Endothelial cell of umbilical vein (primary cell): ENCODE data around the gene L3MBTL3. TPM values are rescaled to one million over a fixed set of nuclear protein-coding genes. Genes with fewer than 3 reads are reported as not detected.

Source experiments
- BruUV-seq: library from RNA; stranded (reverse); fragments of 400-500 nt; replicated peaks from 2 replicates; lab custom pipeline; 2021; lab: Mats Ljungman, UMichigan
- CTCF ChIA-PET: fragments of 300-600, 350-600 bp; sonication (Branson Sonifier 250); formaldehyde crosslinking; loops from one replicate; lab custom pipeline; 2021; ENCODE audit warnings: antibody characterized with exemption, inconsistent platforms; lab: Charles Lee
- POLR2A ChIA-PET: fragments of 300-600, 350-600 bp; sonication (Branson Sonifier 250); formaldehyde crosslinking; loops from one replicate; lab custom pipeline; 2021; ENCODE audit warnings: antibody characterized with exemption, inconsistent platforms; lab: Charles Lee
- DNase-seq: peaks from one replicate; pipeline ENCODE4 v3.0.0-alpha.2; 2011; ENCODE audit warnings: low read depth, low spot score
- FAIRE-seq: peaks from 2 replicates; lab custom pipeline; 2011; peaks lifted over from hg19 to GRCh38; lab: Jason Lieb, UNC
- H2AFZ ChIP-seq: 2 replicates; pipeline ENCODE4 v1.6.0; 2012; ENCODE audit warnings: low read depth, low read length, control low read depth, inconsistent platforms
- H3K27ac ChIP-seq: 2 replicates; pipeline ENCODE4 v1.5.1; 2011; ENCODE audit warnings: low read depth, mild to moderate bottlenecking, control low read depth, low read length, moderate library complexity; ENCODE audit not compliant: insufficient read depth
- H3K27me3 ChIP-seq, 2 experiments: 2 replicates each; pipeline versions ENCODE4 v1.6.0 to v1.6.1; 2011; ENCODE audit warnings: low read length in 2 of 2, mixed read lengths in 1 of 2; ENCODE audit not compliant: control insufficient read depth in 2 of 2, insufficient read depth in 2 of 2
- H3K36me3 ChIP-seq, 2 experiments: 2 replicates in 1 of 2; 3 replicates in 1 of 2; pipeline ENCODE4 v1.5.1; 2011; ENCODE audit warnings: low read length in 2 of 2, mild to moderate bottlenecking in 1 of 2, moderate library complexity in 1 of 2; ENCODE audit not compliant: control insufficient read depth in 2 of 2, insufficient read depth in 2 of 2; ENCODE audit errors: extremely low read depth in 1 of 2
- H3K4me1 ChIP-seq: 3 replicates; pipeline ENCODE4 v1.5.1; 2011; ENCODE audit warnings: mild to moderate bottlenecking, low read length; ENCODE audit not compliant: control insufficient read depth, insufficient read depth; ENCODE audit errors: extremely low read depth
- H3K4me2 ChIP-seq: 2 replicates; pipeline ENCODE4 v1.6.1; 2011; ENCODE audit warnings: low read length, control low read depth, mixed read lengths; ENCODE audit not compliant: insufficient read depth
- H3K4me3 ChIP-seq, 3 experiments: fragments of 200-600 bp in 1 of 3; sonication (generic), shearing (Covaris generic) in 1 of 3; replicated peaks in 1 of 3; 2 replicates each; pipeline ENCODE4 v1.5.1; 2011 to 2016; ENCODE audit warnings: control low read depth in 3 of 3, low read length in 3 of 3, mild to moderate bottlenecking in 2 of 3, inconsistent platforms in 1 of 3, low read depth in 1 of 3, moderate library complexity in 1 of 3; ENCODE audit not compliant: insufficient read depth in 1 of 3
- H3K79me2 ChIP-seq: 2 replicates; pipeline ENCODE4 v1.6.0; 2012; ENCODE audit warnings: low read length, inconsistent platforms; ENCODE audit not compliant: control insufficient read depth, insufficient read depth
- H3K9ac ChIP-seq: replicated peaks from 2 replicates; pipeline ENCODE3; 2011; ENCODE audit warnings: low read length, control low read depth; ENCODE audit not compliant: insufficient read depth; ENCODE audit errors: extremely low read depth
- H3K9me1 ChIP-seq: replicated peaks from 3 replicates; pipeline ENCODE4 v1.6.0; 2011; ENCODE audit warnings: mild to moderate bottlenecking, low read length; ENCODE audit not compliant: control insufficient read depth, insufficient read depth; ENCODE audit errors: extremely low read depth
- H3K9me3 ChIP-seq: replicated peaks from 2 replicates; pipeline ENCODE4 v1.5.1; 2012; ENCODE audit warnings: low read length, inconsistent platforms; ENCODE audit not compliant: control insufficient read depth, insufficient read depth
- H4K20me1 ChIP-seq: replicated peaks from 2 replicates; pipeline ENCODE3; 2011; ENCODE audit warnings: mild to moderate bottlenecking, low read length; ENCODE audit not compliant: control insufficient read depth, insufficient read depth; ENCODE audit errors: extremely low read depth
- EZH2 ChIP-seq: IDR thresholded peaks from 2 replicates; pipeline ENCODE4 v1.6.1; 2012; ENCODE audit warnings: borderline replicate concordance, low read depth, mild to moderate bottlenecking, moderate library complexity, low read length, inconsistent platforms; ENCODE audit not compliant: severe bottlenecking
- FOS ChIP-seq: IDR thresholded peaks from 2 replicates; pipeline ENCODE4 v1.6.1; 2011; ENCODE audit warnings: mild to moderate bottlenecking, low read length, moderate library complexity, borderline replicate concordance; ENCODE audit not compliant: insufficient read depth
- GATA2 ChIP-seq: IDR thresholded peaks from 2 replicates; pipeline ENCODE4 v1.7.0; 2011; ENCODE audit warnings: low read depth, mild to moderate bottlenecking, moderate library complexity, mixed read lengths, low read length; ENCODE audit not compliant: insufficient read length, insufficient read depth
- JUN ChIP-seq: IDR thresholded peaks from 2 replicates; pipeline ENCODE4 v1.6.1; 2011; ENCODE audit warnings: borderline replicate concordance, low read depth; ENCODE audit not compliant: insufficient read length, insufficient read depth
- MYC ChIP-seq: IDR thresholded peaks from one replicate; pipeline ENCODE4 v1.6.1; 2011; ENCODE audit warnings: mild to moderate bottlenecking, low read depth, low read length
- POLR2A ChIP-seq: IDR thresholded peaks from 2 replicates; pipeline ENCODE4 v1.6.1; 2012; ENCODE audit warnings: low read depth, mild to moderate bottlenecking, control low read depth, low read length
- POLR2AphosphoS5 ChIP-seq: IDR thresholded peaks from 2 replicates; pipeline ENCODE4 v1.6.1; 2012; ENCODE audit warnings: low read depth, mild to moderate bottlenecking, control low read depth, low read length, moderate library complexity; ENCODE audit not compliant: insufficient read depth
- dilution Hi-C: fragments of 300-500 bp; cut with MboI; formaldehyde crosslinking; loops from one replicate; pipeline ENCODE4 v1.15.0; 2019; ENCODE audit warnings: low sequenced_read_pairs; ENCODE audit not compliant: extremely low pct_ligation_motif_present
- intact Hi-C: fragments of 100-400 bp; cut with micrococcal nuclease; formaldehyde crosslinking; loops from one replicate; pipeline ENCODE4 v1.10.0; 2022
- polyA plus RNA-seq, 4 experiments: library from polyadenylated mRNA; depleted of rRNA in 3 of 4; stranded (reverse) in 3 of 4; unstranded in 1 of 4; fragments of >200 nt; gene quantifications; 2 replicates each; pipeline versions ENCODE4 v1.2.1 to v1.2.3, GENCODE V29; 2011 to 2012; ENCODE audit warnings: missing spikeins in 1 of 4
- total RNA-seq: library from RNA; stranded (reverse); gene quantifications from 2 replicates; pipeline ENCODE4 v1.2.3, GENCODE V29; 2021
- TF ChIP-seq, protein P1 (sequence below), 2 donors: IDR thresholded peaks; 1 replicate in 1 of 2; 2 replicates in 1 of 2; pipeline ENCODE4 v1.5.1; 2011; ENCODE audit warnings: low read length in 2 of 2, mild to moderate bottlenecking in 2 of 2, moderate library complexity in 2 of 2, control low read depth in 1 of 2, inconsistent platforms in 1 of 2, low read depth in 1 of 2; ENCODE audit not compliant: insufficient read depth in 1 of 2; ENCODE audit errors: extremely low read depth in 1 of 2
- TF ChIP-seq, protein P2 (sequence below): IDR thresholded peaks from 2 replicates; pipeline ENCODE4 v1.6.1; 2011; ENCODE audit not compliant: insufficient read depth, insufficient read length

The L3MBTL3 gene
- total and polyA plus RNA-seq, 2 donors (not counting 3 experiments of a cell fraction or from before 2014, with no cell fraction given), result 26.5 to 86.1 TPM

DNA sequence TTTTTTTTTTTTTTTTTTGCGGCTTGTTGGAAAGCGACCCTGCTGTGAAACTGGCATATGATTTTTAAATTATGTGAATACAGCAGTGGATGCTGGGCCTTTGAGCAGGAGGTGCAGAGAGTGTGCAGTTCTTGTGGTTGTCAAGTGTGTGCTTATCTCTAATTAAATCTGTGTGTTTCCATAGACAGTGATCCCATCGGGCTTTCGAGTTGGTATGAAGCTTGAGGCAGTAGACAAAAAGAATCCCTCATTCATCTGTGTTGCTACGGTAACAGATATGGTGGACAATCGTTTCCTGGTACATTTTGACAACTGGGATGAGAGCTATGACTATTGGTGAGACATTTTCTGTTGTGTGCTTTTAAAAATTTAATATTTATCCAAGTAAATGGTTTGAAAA is 52.4 kb downstream of the L3MBTL3 start:
- no peak overlapping the region for H3K4me3 ChIP-seq
- dilution Hi-C loops (no loop called here), intact Hi-C loops (loop anchor here (10.0 kb wide), 1 partner anchor 214 kb away; no protein-coding TSS in a partner anchor)
- H3K27ac ChIP-seq, result no peak overlapping the region
- no peaks in the 10 kb centered on the region for H3K9me3 ChIP-seq
- FAIRE-seq, result no peak
- no TSS peak for BruUV-seq
- TF ChIP-seq POLR2A (no peak), POLR2AphosphoS5 (no peak), FOS (no peak), MYC (no peak), JUN (no peak), EZH2 (no peak), GATA2 (no peak)
- TF ChIP-seq, protein P1, sequence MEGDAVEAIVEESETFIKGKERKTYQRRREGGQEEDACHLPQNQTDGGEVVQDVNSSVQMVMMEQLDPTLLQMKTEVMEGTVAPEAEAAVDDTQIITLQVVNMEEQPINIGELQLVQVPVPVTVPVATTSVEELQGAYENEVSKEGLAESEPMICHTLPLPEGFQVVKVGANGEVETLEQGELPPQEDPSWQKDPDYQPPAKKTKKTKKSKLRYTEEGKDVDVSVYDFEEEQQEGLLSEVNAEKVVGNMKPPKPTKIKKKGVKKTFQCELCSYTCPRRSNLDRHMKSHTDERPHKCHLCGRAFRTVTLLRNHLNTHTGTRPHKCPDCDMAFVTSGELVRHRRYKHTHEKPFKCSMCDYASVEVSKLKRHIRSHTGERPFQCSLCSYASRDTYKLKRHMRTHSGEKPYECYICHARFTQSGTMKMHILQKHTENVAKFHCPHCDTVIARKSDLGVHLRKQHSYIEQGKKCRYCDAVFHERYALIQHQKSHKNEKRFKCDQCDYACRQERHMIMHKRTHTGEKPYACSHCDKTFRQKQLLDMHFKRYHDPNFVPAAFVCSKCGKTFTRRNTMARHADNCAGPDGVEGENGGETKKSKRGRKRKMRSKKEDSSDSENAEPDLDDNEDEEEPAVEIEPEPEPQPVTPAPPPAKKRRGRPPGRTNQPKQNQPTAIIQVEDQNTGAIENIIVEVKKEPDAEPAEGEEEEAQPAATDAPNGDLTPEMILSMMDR (IDR thresholded peaks at IDR 0.05; ENCODE audit: extremely low read depth in 1 of 2, insufficient read depth in 1 of 2, low read depth in 1 of 2, low read length in 2 of 2), result no peak
- TF ChIP-seq, protein P2, sequence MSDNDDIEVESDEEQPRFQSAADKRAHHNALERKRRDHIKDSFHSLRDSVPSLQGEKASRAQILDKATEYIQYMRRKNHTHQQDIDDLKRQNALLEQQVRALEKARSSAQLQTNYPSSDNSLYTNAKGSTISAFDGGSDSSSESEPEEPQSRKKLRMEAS, result no peak
- no peaks in the 10 kb centered on the region for H3K4me1 ChIP-seq
- no peak overlapping the region for H3K9ac ChIP-seq
- CTCF ChIA-PET, result no interaction called here
- POLR2A ChIA-PET, result no interaction called here
- no peaks in the 10 kb centered on the region for H3K27me3 ChIP-seq
- peaks cover 4% of the 10 kb centered on the region for H3K79me2 ChIP-seq
- no peak overlapping the region for H2AFZ ChIP-seq
- H3K9me1 ChIP-seq, result peaks cover 2% of the 10 kb centered on the region
- H4K20me1 ChIP-seq, result no peaks in the 10 kb centered on the region
- peaks cover 10 to 17% of the 10 kb centered on the region in 2 experiments for H3K36me3 ChIP-seq
- DNase-seq, result no peak
- H3K4me2 ChIP-seq, result no peak overlapping the region
